Astrocyte of the hippocampus (primary cell): ENCODE measurements around the gene SLC16A2.

Source experiments
- DNase-seq: peaks from one replicate; pipeline ENCODE4 v3.0.0; 2011; ENCODE audit warnings: low read depth, low spot score

SLC16A2 gene

GRCh38 chrX:74536152-74536831, 115.0 kb downstream of the SLC16A2 start:
- DNase-seq = peak; percentile 83

- DNase-seq = peak; percentile 34
These were observed 115.6 kb downstream of the SLC16A2 start for GRCh38 chrX:74536832-74537371.

- no peak for DNase-seq
These were observed 119.4 kb downstream of the SLC16A2 start for GRCh38 chrX:74540635-74541249.

- DNase-seq = no peak
These were observed 124.7 kb downstream of the SLC16A2 start for GRCh38 chrX:74545880-74546523.

- DNase-seq = no peak
These were observed 125.7 kb downstream of the SLC16A2 start for GRCh38 chrX:74546984-74547383.

- DNase-seq = peak; percentile 84
These were observed 129.1 kb downstream of the SLC16A2 start for GRCh38 chrX:74550295-74550802.

- DNase-seq = no peak
These were observed 130.6 kb downstream of the SLC16A2 start for GRCh38 chrX:74551934-74552333.

- DNase-seq = no peak
These were observed 136.1 kb downstream of the SLC16A2 start for GRCh38 chrX:74557378-74557777.

GRCh38 chrX:74578137-74578536, 156.8 kb downstream of the SLC16A2 start:
- DNase-seq = no peak

GRCh38 chrX:74579597-74580198, 158.4 kb downstream of the SLC16A2 start:
- peak; percentile 29 for DNase-seq
